Lung (tissue), 12 donors: Measurements from ENCODE around the gene TSPAN32. TPM values are rescaled to one million over a fixed set of nuclear protein-coding genes. Genes with fewer than 3 reads are reported as not detected.

Source experiments
- ATAC-seq: fragments of 200-7000 bp; cut with Tn5 transposase; one replicate; pipeline ENCODE4 v1.9.1; 2020; ENCODE audit warnings: moderate number of reproducible peaks; ENCODE audit not compliant: insufficient read depth, low FRiP score
- DNase-seq, 3 donors: peaks; one replicate each; pipeline ENCODE4 v3.0.0-alpha.2; 2013 to 2017
- H3K27ac ChIP-seq, 2 donors: one replicate each; pipeline ENCODE4 v1.5.1; 2013; ENCODE audit warnings: mild to moderate bottlenecking in 2 of 2, moderate library complexity in 2 of 2, control low read depth in 1 of 2, inconsistent platforms in 1 of 2, low read depth in 1 of 2, low read length in 1 of 2
- H3K27me3 ChIP-seq, 3 donors: one replicate each; pipeline ENCODE4 v1.5.1; 2013; ENCODE audit warnings: low read length in 2 of 3; ENCODE audit not compliant: control insufficient read depth in 3 of 3, insufficient read depth in 3 of 3
- H3K36me3 ChIP-seq, 4 donors: one replicate each; pipeline ENCODE4 v1.5.1; 2013; ENCODE audit warnings: low read length in 4 of 4, mild to moderate bottlenecking in 1 of 4, moderate library complexity in 1 of 4; ENCODE audit not compliant: control insufficient read depth in 4 of 4, insufficient read depth in 4 of 4
- H3K4me1 ChIP-seq, 5 donors: one replicate each; pipeline ENCODE4 v1.5.1; 2013; ENCODE audit warnings: low read length in 5 of 5, mild to moderate bottlenecking in 2 of 5, moderate library complexity in 1 of 5; ENCODE audit not compliant: control insufficient read depth in 5 of 5, insufficient read depth in 5 of 5
- H3K4me3 ChIP-seq: one replicate; pipeline ENCODE4 v1.5.1; 2013; ENCODE audit warnings: mild to moderate bottlenecking, control low read depth, moderate library complexity
- H3K9ac ChIP-seq, 2 donors: one replicate each; pipeline ENCODE4 v1.5.1; 2013; ENCODE audit warnings: low read length in 2 of 2, control low read depth in 1 of 2; ENCODE audit not compliant: insufficient read depth in 1 of 2
- H3K9me3 ChIP-seq, 4 donors: one replicate each; pipeline ENCODE4 v1.5.1; 2013; ENCODE audit warnings: low read length in 3 of 4, mild to moderate bottlenecking in 1 of 4, moderate library complexity in 1 of 4; ENCODE audit not compliant: control insufficient read depth in 4 of 4, insufficient read depth in 3 of 4
- WGBS, 2 donors: extraction: QIAGEN DNeasy Blood & Tissue Kit; methylation state at CpG; one replicate each; pipeline ENCODE4 v1.1.7; 2013; 5-methylcytosine and 5-hydroxymethylcytosine counted together
- polyA plus RNA-seq, 2 donors: library from polyadenylated mRNA; stranded (reverse); fragments of 200-250 nt; gene quantifications; one replicate each; pipeline ENCODE4 v1.2.1, GENCODE V29; 2013
- total RNA-seq, 2 donors: library from RNA; depleted of rRNA in 1 of 2; stranded (reverse); fragments of >200 nt in 1 of 2; gene quantifications; one replicate each; pipeline ENCODE4 v1.2.1, GENCODE V29; 2014 to 2021
- TF ChIP-seq, protein P1 (sequence below): IDR thresholded peaks from 2 replicates; pipeline ENCODE4 v1.5.1; 2012; ENCODE audit warnings: mild to moderate bottlenecking; ENCODE audit errors: control extremely low read depth, extremely low read depth
- donor health status: control.
- donor health status: control.
- donor health status: Bipolar disorder and iron deficiency.
- donor health status: healthy.
- donor health status: DM: yes; HTN: yes; CAD: no.

The TSPAN32 gene
- total and polyA plus RNA-seq, 4 donors: 6.1 to 7.6 (median 7.1) TPM

DNA sequence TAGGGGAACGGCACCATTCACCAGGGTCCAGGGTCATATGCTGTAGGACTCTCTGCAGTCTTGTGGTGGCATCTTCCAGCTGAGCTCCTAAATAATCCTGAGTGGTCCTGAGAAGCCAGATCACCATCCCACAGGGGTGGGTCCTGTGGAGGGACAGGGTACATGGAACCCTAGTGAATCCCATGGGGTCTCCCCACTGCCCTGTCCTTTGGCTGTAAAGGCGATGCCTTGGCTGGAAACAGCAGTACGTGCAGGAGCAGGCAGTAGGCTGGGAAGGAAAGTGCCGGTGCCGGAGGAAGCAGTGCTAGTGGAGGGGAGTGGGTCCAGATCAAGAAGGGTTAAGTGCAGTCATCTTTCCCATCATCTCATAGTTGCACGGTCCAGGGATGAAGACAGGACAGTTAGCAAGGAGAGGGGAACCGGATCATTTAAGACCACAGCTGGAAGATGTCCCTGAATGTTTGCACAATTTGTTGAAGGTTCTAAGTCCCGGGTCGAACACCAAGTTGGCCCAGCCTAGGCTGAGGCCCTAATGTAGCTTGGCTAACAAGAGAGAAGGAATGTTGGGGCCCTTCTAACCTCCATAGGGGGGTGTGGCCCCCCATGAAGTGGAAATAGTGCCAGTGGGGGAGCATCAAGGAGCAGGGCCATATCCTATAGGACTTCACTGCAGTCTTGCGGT, 18.1 kb downstream of the TSPAN32 start:
- no peak overlapping the region for H3K9ac ChIP-seq
- H3K4me1 ChIP-seq: peaks cover 0 to 30% (median 5%) of the 10 kb centered on the region in 5 donors
- no peaks in the 10 kb centered on the region for H3K36me3 ChIP-seq
- peaks cover 0 to 5% (median 2%) of the 10 kb centered on the region in 4 donors for H3K9me3 ChIP-seq
- TF ChIP-seq, protein P1, sequence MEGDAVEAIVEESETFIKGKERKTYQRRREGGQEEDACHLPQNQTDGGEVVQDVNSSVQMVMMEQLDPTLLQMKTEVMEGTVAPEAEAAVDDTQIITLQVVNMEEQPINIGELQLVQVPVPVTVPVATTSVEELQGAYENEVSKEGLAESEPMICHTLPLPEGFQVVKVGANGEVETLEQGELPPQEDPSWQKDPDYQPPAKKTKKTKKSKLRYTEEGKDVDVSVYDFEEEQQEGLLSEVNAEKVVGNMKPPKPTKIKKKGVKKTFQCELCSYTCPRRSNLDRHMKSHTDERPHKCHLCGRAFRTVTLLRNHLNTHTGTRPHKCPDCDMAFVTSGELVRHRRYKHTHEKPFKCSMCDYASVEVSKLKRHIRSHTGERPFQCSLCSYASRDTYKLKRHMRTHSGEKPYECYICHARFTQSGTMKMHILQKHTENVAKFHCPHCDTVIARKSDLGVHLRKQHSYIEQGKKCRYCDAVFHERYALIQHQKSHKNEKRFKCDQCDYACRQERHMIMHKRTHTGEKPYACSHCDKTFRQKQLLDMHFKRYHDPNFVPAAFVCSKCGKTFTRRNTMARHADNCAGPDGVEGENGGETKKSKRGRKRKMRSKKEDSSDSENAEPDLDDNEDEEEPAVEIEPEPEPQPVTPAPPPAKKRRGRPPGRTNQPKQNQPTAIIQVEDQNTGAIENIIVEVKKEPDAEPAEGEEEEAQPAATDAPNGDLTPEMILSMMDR: no peak
- ATAC-seq (no peak), DNase-seq (peak in 2 of 3 donors; percentile 65 to 86)
- H3K27me3 ChIP-seq: no peaks in the 10 kb centered on the region
- 79 to 80% methylated on average over 10 of the region's 10 CpGs for WGBS, 2 donors
- no peak overlapping the region for H3K27ac ChIP-seq
- H3K4me3 ChIP-seq: no peak overlapping the region

DNA sequence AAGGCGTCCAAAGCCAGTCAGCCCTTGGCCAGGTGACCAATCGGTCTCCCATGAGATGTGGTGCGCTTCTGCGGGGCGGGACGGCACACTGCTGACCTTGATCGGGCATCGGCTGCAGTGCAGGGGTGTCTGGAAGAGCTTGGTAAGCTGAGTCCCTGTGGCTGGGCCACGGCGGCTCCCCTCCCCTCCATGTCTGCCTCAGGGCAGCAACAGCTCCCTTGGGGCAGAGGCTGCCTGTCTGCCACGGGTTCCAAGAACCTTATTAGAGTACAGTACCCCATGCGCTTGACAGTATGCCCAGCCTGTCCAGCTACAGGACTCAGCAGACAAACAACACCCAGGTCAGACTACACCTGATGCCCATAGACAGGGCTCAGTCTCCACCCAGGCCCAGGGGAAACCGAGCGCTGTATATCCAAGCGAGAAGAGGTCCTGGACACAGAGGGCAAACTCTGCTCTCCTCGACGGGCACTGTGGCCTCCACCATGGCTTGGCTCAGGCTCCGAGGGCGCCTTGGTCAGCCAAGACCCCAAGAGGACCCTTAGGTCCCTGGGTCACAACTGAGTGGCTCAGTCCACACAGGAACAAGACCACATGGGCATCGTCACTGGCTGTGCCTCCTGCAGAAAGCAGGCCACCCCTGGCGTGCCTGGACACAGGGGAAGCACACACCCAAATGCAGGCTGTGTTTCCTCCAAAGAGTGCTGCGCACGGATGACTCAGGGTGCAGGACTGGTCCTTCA, 18.9 kb downstream of the TSPAN32 start:
- WGBS, 2 donors: 84 to 90% methylated on average over 23 of the region's 23 CpGs
- Histone ChIP-seq H3K9ac (no peak overlapping the region), H3K27me3 (no peaks in the 10 kb centered on the region), H3K4me1 (peaks cover 0 to 24% (median 5%) of the 10 kb centered on the region in 5 donors), H3K36me3 (no peaks in the 10 kb centered on the region), H3K27ac (no peak overlapping the region), H3K4me3 (no peak overlapping the region), H3K9me3 (peaks cover 0 to 5% (median 2%) of the 10 kb centered on the region in 4 donors)
- DNase-seq (no peak), ATAC-seq (no peak)
- TF ChIP-seq, protein P1: no peak

DNA sequence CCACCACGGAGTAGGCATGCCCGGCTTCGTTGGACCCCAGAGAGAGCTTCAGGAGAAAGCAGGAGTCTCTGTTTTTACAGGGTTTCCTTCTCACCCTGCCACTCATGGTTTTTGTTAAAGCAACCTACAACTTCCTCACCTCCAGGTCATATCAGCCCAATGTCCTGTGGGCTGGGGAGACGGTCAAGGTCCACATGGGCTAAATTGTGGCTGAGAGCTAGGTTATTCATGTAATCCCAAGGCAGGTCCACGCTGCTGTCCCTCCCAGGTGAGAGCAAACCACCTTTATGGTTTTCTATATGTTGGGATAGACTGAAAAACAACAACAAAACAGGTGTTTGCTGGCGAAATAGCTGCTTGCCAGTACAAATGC, 19.5 kb downstream of the TSPAN32 start:
- no peak for DNase-seq
- H3K36me3 ChIP-seq: no peaks in the 10 kb centered on the region
- H3K27me3 ChIP-seq: no peaks in the 10 kb centered on the region
- no peak overlapping the region for H3K9ac ChIP-seq
- no peak overlapping the region for H3K4me3 ChIP-seq
- 79 to 87% methylated on average over 6 of the region's 6 CpGs for WGBS, 2 donors
- H3K27ac ChIP-seq: no peak overlapping the region
- TF ChIP-seq, protein P1: no peak
- peaks cover 0 to 18% (median 5%) of the 10 kb centered on the region in 5 donors for H3K4me1 ChIP-seq
- ATAC-seq: no peak
- peaks cover 0 to 4% (median 2%) of the 10 kb centered on the region in 4 donors for H3K9me3 ChIP-seq
